Choroid plexus epithelial cell (primary cell): ENCODE measurements around the gene FBN2.

Source experiments
- DNase-seq: peaks from one replicate; pipeline ENCODE4 v3.0.0-alpha.2; 2010; ENCODE audit warnings: low read depth
- H3K4me3 ChIP-seq: 2 replicates; pipeline ENCODE4 v1.5.1; 2011; ENCODE audit warnings: low read depth, mild to moderate bottlenecking, control low read depth, low read length, moderate library complexity
- TF ChIP-seq, protein P1 (sequence below): conservative IDR thresholded peaks from 2 replicates; pipeline ENCODE4 v1.5.1; 2011; ENCODE audit warnings: low read depth, mild to moderate bottlenecking, control low read depth, inconsistent platforms, low read length, moderate library complexity

The FBN2 gene

GRCh38 chr5:128538000-128538249, at the start of gene FBN2:
TSS of gene FBN2 (minus strand) at chr5:128538245. CDS start at chr5:128537603, 642 bp downstream.
- TF ChIP-seq, protein P1, sequence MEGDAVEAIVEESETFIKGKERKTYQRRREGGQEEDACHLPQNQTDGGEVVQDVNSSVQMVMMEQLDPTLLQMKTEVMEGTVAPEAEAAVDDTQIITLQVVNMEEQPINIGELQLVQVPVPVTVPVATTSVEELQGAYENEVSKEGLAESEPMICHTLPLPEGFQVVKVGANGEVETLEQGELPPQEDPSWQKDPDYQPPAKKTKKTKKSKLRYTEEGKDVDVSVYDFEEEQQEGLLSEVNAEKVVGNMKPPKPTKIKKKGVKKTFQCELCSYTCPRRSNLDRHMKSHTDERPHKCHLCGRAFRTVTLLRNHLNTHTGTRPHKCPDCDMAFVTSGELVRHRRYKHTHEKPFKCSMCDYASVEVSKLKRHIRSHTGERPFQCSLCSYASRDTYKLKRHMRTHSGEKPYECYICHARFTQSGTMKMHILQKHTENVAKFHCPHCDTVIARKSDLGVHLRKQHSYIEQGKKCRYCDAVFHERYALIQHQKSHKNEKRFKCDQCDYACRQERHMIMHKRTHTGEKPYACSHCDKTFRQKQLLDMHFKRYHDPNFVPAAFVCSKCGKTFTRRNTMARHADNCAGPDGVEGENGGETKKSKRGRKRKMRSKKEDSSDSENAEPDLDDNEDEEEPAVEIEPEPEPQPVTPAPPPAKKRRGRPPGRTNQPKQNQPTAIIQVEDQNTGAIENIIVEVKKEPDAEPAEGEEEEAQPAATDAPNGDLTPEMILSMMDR: no peak
- no peak for DNase-seq
- H3K4me3 ChIP-seq: peak within 1 kb of the TSS; percentile 81

DNA sequence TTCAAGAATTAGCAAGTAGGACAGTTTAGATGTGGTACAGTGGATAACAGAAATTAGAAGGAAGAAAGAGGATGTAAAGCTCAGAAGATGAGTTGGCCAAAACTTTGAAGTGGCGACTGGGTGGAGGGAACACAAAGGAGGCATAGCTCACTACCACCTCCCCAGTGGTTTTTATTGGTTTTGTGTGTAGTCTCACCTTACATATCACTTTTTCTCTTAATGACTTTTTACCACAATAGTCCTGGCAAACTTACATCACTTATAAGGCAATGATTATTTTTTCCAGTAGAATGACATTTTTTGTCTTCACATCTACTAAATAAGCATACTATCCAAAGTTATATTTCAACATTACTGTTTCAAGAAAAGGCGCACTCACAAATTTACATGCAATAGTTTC, 49.2 kb upstream of the FBN2 start:
- TF ChIP-seq, protein P1: no peak
- DNase-seq: no peak
- no peak overlapping the region for H3K4me3 ChIP-seq

DNA sequence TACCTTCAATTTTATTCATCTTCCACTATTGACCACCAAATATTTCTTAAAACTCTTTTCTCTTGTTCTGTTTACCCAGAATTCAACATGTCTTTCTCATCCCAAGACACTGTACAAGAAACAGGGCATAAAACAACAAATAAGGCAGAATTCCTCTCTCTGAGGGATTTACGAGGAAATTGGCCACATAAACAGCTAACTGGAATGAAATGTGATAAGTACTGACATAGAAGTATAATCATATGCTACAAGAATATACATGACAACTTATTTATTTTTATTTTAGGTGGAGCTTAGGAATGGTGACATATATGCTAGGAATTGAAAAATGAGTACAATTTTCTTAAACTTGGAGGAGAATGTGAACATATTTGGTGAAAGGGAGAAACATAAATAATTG, 48.8 kb upstream of the FBN2 start:
- H3K4me3 ChIP-seq: no peak overlapping the region
- TF ChIP-seq, protein P1: no peak
- DNase-seq: no peak

- no peak overlapping the region for H3K4me3 ChIP-seq
- peak; percentile 32 for DNase-seq
- TF ChIP-seq, protein P1: no peak
Measured at GRCh38 chr5:128579639-128580038, 41.6 kb upstream of the FBN2 start.

GRCh38 chr5:128579093-128579492, 41.0 kb upstream of the FBN2 start:
- DNase-seq: peak; percentile 92
- TF ChIP-seq, protein P1: no peak
- H3K4me3 ChIP-seq: no peak overlapping the region

GRCh38 chr5:128574041-128574440, 36.0 kb upstream of the FBN2 start:
- TF ChIP-seq, protein P1: no peak
- H3K4me3 ChIP-seq: no peak overlapping the region
- DNase-seq: peak; percentile 74

DNA sequence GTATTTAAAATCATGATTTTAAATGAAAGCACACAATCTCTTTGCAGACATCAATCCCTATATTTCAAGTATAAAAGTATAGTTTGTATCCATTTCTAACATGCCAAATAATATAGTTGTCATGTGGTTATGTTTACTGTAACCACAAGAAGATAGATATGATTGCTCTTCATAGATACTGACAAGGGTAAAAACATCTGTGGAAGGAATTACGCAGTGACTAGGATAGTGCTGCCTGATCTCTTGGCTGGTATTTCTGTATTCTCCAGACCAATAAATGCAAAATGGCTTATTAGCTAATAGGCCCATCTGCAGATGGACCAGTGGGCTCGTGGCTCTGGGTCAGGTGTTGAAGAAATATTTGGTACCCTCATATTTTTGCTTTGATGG, 34.9 kb upstream of the FBN2 start:
- no peak for DNase-seq
- TF ChIP-seq, protein P1: no peak
- H3K4me3 ChIP-seq: no peak overlapping the region
